Measurements from ENCODE around the gene AP3S1. TPM values are rescaled to one million over a fixed set of nuclear protein-coding genes. Genes with fewer than 3 reads are reported as not detected.
A peak's percentile ranks its signal among the peaks of the same experiment; 100 is the strongest.

AP3S1 gene
- total RNA-seq, 2 donors from 2014 or later = 54.7 to 83.7 TPM

- Histone ChIP-seq H3K4me3 (no peak overlapping the region), H3K36me3 (no peaks in the 10 kb centered on the region), H3K27me3 (replicated peaks; ENCODE audit: insufficient read depth) (no peaks in the 10 kb centered on the region), H3K9me3 (no peaks in the 10 kb centered on the region), H3K27ac (no peak overlapping the region), H3K4me1 (ENCODE audit: control insufficient read depth in 1 of 2, low read depth in 2 of 2) (peaks cover 0 to 4% of the 10 kb centered on the region in 2 donors)
- TF ChIP-seq CTCF (IDR thresholded peaks at IDR 0.05) = no peak
- ATAC-seq (ENCODE audit: insufficient number of reproducible peaks, low FRiP score, low read depth) (no peak), DNase-seq (ENCODE audit: low spot score) (no peak)
Measured at GRCh38 chr5:115888027-115888426, 46.3 kb downstream of the AP3S1 start.

- DNase-seq (ENCODE audit: low spot score) (no peak), ATAC-seq (ENCODE audit: insufficient number of reproducible peaks, low FRiP score, low read depth) (no peak)
- no peaks in the 10 kb centered on the region for H3K36me3 ChIP-seq
- H3K27me3 ChIP-seq (replicated peaks; ENCODE audit: insufficient read depth) = no peaks in the 10 kb centered on the region
- no peak overlapping the region for H3K4me3 ChIP-seq
- H3K27ac ChIP-seq = no peak overlapping the region
- peaks cover 0 to 9% of the 10 kb centered on the region in 2 donors for H3K4me1 ChIP-seq (ENCODE audit: control insufficient read depth in 1 of 2, low read depth in 2 of 2)
- H3K9me3 ChIP-seq = no peaks in the 10 kb centered on the region
- no peak for TF ChIP-seq CTCF (IDR thresholded peaks at IDR 0.05)
Measured at GRCh38 chr5:115892021-115892420, 50.3 kb downstream of the AP3S1 start.

- ATAC-seq (ENCODE audit: insufficient number of reproducible peaks, low FRiP score, low read depth) (no peak), DNase-seq (ENCODE audit: low spot score) (no peak)
- Histone ChIP-seq H3K27ac (no peak overlapping the region), H3K4me3 (no peak overlapping the region), H3K36me3 (peaks cover 10% of the 10 kb centered on the region), H3K4me1 (ENCODE audit: control insufficient read depth in 1 of 2, low read depth in 2 of 2) (peaks cover 0 to 5% of the 10 kb centered on the region in 2 donors), H3K27me3 (replicated peaks; ENCODE audit: insufficient read depth) (no peaks in the 10 kb centered on the region), H3K9me3 (no peaks in the 10 kb centered on the region)
- no peak for TF ChIP-seq CTCF (IDR thresholded peaks at IDR 0.05)
Measured at GRCh38 chr5:115894342-115894741, 52.6 kb downstream of the AP3S1 start.

GRCh38 chr5:115895821-115896220 lies 54.1 kb downstream of the AP3S1 start:
- Histone ChIP-seq H3K9me3 (no peaks in the 10 kb centered on the region), H3K36me3 (peaks cover 10% of the 10 kb centered on the region), H3K4me1 (ENCODE audit: control insufficient read depth in 1 of 2, low read depth in 2 of 2) (peaks cover 0 to 5% of the 10 kb centered on the region in 2 donors), H3K27me3 (replicated peaks; ENCODE audit: insufficient read depth) (no peaks in the 10 kb centered on the region), H3K27ac (no peak overlapping the region), H3K4me3 (peak overlapping the region; percentile 4)
- DNase-seq (ENCODE audit: low spot score) = no peak
- no peak for TF ChIP-seq CTCF (IDR thresholded peaks at IDR 0.05)
- ATAC-seq (ENCODE audit: insufficient number of reproducible peaks, low FRiP score, low read depth) = no peak

GRCh38 chr5:115898656-115899055 lies 56.9 kb downstream of the AP3S1 start:
- no peak for DNase-seq (ENCODE audit: low spot score)
- peaks cover 10% of the 10 kb centered on the region for H3K36me3 ChIP-seq
- no peak overlapping the region for H3K4me3 ChIP-seq
- H3K9me3 ChIP-seq = no peaks in the 10 kb centered on the region
- peaks cover 0 to 5% of the 10 kb centered on the region in 2 donors for H3K4me1 ChIP-seq (ENCODE audit: control insufficient read depth in 1 of 2, low read depth in 2 of 2)
- no peak overlapping the region for H3K27ac ChIP-seq
- no peak for TF ChIP-seq CTCF (IDR thresholded peaks at IDR 0.05)
- ATAC-seq (ENCODE audit: insufficient number of reproducible peaks, low FRiP score, low read depth) = no peak
- no peaks in the 10 kb centered on the region for H3K27me3 ChIP-seq (replicated peaks; ENCODE audit: insufficient read depth)

Measured in thoracic aorta (tissue), 2 donors.